Fibroblast of skin of right quadriceps (primary cell): Measurements from ENCODE around the gene MT1B.
A peak's percentile ranks its signal among the peaks of the same experiment; 100 is the strongest.
"Not testable (repeated sequence)": the region's sequence is repeated elsewhere in the genome, so short reads cannot be mapped to it uniquely, and the experiment has no call there.

Experiments
- DNase-seq: peaks from one replicate; pipeline ENCODE4 v3.0.0-alpha.2; 2013

MT1B gene

DNA sequence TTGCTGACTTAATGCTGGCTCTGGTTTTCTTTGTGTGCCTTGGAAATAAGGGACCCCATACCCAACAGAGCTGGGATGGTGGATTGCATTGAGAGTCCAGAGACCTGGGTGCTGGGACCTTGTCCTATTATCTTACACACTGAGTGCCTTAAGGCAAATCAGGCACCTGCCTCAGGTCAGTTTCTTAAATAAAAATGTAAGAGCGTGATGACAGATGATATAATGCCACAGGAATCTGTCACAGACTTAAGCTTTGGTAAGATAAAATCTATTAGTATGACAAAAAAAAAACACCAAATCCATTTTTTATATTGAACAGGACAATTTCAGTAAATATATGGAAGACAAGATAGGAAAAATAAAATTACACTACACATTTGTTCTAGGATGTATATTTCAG, 11.6 kb upstream of the MT1B start:
- no peak for DNase-seq

GRCh38 chr16:56641166-56641565, 10.5 kb upstream of the MT1B start:
- DNase-seq: no peak

DNA sequence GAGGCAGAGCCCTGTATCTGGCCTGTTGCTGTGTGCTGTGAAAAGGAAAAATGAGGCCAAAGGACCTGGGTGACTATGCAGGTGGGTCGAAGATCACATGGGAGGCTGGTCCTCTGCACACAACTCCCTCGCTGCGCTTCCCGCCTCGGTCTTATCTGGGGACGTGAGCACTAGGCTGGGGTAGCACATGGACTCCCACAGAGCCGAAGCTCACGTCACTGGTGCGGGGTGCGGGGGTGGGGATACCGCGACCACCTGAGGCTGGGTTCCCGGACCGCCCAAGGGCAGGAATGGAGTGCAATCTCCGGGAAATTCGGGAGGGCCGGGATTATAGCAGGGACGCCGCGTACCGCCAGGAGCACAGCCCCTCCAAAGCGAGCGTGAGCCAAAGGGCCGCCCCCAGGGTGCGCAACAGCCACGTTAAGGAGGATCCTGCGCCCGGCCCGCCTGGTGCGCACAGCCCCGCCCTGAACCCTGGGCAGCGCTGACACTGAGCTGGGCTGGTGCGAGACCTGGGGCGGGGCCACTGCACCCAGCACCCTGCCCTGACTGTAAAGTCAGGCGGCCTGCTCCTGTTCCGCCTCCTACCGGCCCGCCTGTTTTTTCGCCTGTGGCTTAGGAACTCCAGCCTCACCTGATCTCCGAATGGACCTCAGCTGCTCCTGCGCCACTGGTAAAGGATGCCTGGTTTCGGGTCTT, 8.5 kb upstream of the MT1B start:
- DNase-seq: peak; percentile 11

GRCh38 chr16:56643833-56644232, 7.9 kb upstream of the MT1B start:
- no peak for DNase-seq

GRCh38 chr16:56645311-56645710, 6.4 kb upstream of the MT1B start:
- no peak for DNase-seq

DNA sequence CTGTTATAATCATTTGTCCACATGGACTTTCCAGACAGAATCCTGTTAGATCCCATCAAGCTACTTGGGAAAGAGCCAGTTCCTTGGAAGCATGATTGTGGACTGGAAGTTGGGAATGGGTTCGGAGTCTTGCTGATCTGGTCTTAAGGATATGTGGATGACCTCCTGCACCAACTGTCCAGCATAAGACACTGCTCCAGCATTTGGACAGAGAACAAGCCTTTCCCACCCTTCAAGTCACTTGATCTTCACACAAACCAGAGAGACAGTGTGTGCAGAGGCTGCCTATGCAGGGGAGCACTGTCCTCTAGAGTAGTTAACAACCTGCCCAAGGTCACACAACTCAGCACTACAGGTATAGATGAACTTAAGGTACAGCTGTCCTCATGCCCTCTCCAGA, 5.8 kb upstream of the MT1B start:
- DNase-seq: no peak

DNA sequence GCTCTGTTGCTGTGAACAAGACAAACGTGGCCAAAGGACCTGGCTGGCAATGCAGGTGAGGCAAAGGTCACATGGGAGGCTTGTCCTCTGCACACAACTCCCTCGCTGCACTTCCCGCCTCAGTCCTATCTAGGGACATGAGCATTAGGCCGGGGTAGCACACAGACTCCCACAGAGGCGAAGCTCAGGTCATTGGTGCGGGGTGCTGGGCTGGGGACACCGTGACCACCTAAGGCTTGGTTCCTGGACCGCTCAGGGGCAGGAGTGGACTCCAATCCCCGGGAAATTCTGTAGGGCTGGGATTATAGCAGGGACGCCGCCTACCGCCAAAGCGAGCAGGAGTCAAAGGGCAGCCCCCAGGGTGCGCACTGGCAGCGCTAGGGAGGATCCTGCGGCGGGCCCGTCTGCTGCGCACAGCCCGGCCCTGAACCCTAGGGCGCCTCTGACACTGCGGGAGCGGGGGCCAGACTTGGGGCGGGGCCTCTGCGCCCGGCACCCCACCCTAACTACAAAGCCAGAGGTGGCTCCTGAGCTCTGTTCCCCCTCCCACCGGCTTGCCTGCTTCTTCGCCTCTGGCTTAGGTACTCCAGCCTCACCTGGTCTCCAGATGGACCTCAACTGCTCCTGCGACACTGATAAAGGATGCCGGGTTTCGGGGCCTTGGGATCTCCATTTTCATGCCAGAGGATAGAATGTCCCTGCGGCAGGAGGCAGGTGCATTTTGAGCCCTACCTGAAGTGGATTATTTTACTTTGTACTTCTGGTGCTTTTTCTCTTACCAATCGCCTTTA, 3.9 kb upstream of the MT1B start:
- DNase-seq: no peak

- no peak for DNase-seq
These were observed 2.4 kb upstream of the MT1B start for GRCh38 chr16:56649271-56649670.

DNA sequence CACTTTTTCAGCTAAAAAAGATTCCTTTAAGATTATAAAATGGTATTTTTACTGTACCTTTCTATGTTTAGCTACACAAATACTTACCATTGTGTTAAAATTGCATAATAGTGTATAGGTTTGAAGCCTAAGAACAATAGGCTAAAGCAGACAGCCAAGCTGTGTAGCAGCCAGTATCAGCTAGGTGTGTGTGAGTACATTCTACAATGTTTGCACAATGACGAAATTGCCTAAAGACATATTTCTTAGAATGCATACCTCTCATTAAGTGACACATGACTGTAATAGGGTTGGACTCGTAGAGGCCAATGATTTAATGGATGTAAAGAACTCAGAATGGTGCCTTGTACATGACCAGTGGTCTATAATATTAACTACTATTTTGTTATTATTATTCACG, 1.9 kb upstream of the MT1B start:
- DNase-seq: no peak

GRCh38 chr16:56652600-56652999, 914 bp downstream of the MT1B start:
- DNase-seq: no peak

- DNase-seq: no peak
These were observed 1.5 kb downstream of the MT1B start for GRCh38 chr16:56653218-56653617.

GRCh38 chr16:56657555-56658326, 6.1 kb downstream of the MT1B start, which contains the start of gene MT1F:
Gene MT1F (plus strand): TSS chr16:56657959. CDS start chr16:56658059, 100 bp downstream.
- peak; percentile 9 for DNase-seq

DNA sequence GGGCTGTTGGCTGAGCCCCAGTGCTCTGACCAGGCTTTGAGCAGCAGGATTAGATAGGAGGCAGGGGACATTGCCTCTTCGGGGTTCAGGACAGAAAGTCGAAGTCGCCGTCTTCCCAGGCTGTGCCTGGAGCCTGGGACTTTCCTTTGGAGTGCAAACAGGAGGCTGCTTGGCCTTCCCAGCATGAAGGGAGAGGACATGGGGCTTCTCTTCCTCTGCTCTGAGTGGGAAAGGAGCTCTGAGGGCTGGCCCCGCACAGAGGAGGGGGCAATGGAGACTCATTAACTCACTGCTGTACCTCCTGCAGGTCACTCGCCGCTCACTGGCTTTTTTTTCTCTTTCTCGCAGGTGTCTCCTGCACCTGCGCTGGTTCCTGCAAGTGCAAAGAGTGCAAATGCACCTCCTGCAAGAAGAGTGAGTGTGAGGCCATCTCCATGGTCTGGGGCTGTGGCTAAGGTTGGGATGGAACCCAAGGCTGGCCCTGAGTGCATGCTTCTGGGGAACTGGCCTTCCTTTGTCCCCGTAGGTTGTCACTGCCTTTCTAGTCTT, 6.7 kb downstream of the MT1B start:
- DNase-seq: no peak

DNA sequence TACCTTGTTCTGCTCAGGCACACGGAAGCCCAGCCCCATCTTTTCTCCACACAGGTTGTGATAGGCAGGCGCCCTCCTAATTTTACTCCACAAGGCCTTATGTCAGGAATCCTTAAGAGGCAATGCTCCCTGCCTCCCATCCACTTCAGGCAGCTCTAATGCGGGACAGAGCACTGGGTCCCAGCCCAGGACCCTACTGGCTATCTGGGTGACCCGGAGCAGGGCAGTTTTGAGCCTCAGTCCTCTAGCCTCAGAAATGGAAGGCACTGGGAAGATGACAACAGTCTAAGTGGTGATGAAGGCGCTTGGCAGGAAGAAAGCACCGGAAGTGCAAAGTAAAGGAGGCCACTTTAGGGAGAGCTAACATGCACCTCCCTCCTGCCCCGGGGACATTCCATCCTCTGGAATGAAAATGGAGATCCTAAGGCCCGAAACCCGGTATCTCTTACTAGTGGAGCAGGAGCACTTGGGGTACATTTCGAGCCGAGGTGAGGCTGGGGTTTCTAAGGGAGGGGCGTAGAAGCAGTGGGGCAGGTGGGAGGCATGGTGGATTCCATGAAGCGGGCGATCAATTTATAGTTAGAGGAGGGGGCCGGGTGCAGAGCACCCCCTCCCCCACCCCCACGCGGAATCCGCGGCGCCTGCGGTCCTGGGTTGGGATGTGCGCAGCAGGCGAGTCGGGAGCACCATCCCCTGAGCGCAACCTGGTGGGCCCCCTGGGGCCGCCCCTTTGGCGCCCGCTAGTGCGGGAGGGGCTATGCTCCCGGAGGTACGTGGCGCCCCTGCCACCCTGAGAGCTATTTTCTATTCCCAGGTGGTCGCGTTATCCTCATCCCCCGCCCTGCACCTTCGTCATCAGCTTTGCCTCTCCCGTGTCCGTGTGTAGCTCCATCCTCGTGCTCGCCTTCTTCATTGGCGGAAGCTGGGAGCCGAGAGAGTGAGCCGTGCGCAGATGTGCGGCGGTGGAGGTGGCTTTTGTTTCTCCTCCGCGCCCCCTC, 11.0 kb downstream of the MT1B start:
- DNase-seq: no peak

DNA sequence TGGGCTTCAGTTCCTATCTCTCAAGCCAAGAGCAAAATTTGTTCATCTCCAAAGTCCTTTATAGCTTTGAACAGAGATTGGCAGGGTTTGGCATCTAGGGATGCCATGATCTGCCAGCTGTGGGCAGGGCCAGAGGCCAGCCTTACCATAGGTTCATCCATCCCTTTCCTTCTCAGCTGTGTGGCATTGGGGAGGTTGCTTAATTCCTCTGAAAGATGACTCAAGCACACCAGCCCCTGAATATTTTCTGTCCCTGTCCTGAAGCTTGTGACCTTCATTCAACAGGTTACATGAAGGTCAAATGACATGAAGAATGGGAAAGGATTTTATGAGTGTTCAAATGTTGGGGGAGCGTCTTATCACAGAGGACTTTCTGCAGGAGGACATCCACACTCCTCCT, 12.8 kb downstream of the MT1B start:
- no peak for DNase-seq

DNA sequence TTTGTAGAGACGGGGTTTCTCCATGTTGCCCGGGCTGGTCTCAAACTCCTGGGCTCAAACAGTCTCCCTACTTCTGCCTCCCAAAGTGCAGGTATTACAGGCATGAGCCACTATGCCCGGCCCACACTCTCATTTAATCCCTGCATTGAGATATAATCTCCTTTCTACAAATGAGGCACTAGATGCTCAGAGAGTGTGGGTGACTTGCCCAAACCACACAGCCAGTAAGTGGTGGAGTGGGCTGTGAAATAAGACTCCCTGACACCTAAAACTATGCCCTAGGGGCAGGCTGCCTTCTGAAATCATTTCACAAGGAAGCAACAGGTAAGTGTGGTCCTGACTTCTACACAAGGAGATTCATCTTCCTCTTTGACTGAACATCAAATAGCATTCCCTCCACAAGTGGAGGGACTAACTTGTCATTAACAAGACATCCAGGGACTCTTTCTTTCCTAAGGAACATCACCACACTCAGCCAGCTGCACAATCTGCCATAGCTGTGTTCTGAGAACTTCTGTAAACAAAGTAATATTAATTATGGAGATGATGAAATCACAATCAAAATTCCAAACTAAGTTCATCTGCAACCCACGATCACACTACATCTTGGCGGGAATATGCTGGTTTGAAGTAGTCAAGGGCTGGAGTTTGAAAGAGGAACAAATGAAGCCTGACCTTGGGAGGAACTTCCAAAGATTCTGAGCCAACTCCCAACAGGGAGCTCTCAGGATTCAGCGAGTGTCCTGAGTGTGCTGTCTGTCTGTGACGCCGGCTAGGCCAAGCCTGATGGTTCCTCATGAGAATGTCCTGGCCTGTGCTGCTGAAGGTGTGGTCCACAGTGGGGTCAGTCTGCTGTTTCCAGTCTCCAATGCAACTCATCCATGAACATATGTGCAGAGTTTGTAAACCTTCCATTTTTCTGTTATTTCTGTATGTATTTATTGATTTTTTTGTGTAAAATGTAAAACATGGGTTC, 13.9 kb downstream of the MT1B start:
- not testable (repeated sequence) for DNase-seq

DNA sequence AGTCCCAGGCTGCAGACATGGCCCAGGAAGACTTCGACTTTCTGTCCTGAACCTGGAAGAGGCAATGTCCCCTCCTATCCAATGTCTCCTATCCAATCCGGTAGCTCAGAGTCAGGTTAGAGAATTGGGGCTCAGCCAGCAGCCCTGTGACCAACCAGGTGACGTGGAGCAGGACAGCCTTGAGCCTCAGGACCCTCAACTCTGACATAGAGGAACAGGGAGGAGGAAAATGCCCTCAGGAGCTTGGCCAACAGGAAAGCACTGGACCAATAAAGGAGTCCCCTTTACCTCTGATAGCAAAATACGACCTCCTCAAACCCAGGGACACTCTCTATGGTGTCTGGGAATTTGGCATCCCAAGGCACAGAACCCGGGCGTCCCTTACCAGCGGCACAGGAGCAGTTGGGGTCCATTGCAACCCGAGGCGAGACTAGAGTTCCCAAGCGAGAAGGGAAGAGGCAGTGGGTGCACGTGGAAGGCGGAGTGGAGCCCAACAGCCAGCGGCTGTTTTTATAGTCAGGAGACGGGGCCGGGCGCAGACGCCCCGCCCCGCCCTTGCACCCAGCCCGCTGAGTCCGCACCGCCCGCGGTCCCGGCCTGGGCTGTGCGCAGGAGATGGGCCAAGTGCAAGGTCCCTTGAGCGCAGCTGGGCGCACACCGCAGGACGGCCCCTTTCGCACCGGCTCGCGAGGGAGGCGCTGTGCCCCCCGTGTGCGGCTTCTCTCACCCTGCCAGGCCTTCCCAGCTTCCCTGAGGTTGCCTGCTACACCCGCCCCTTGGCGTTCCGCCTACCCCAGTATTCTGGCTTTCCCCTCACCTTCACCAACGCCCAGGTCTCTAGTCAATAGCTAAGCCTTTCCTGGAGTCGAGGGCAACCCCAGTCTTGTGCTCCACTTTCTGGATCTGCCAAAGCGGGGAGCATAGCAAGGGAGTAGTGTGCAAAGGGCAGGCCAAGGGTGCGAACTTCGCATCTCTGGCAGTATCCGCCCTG, 16.2 kb downstream of the MT1B start, which contains the start of gene MT1G:
TSS of gene MT1G (minus strand) at position 485 of the 991 bp plus-strand sequence. CDS start at position 413, 72 bp downstream.
- peak; percentile 12 for DNase-seq

DNA sequence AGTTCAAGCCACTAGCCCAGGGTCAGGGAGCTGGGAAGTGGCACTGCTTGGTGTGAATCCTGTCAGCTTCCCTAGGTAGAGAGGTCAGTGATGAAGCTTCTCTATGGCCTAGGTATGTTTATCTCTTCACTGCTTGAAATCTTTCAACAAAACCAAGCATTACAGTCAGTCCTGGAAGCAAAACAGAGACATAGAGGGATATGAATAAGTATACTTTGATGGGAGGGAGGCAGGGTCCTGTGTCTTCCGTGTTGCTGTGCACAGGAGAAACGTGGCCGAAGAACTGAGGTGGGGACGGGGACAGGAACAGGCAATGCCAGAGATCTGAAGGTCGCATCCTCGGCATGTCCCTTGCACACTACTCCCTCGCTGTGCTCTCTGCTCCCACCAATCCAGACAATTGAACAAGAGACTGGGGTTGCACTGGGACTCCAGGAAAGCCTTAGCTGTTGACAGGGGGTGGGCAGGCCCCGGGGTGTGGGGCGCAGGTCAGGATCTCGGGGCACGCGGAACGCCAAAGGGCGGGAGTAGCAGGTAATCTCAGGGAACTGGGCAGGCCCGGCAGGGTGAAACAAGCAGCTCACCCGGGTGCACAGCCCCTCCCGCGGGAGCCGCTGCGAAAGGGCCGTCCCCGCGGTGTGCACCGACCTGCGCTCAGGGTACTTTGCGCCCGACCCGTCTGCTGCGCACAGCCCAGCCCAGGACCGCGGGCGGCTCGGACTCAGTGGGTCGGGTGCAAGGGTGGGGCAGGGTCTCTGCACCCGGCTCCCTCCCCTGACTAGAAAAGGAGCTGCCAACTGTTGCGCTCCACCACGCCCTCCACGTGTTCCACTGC, 17.5 kb downstream of the MT1B start, which contains the start of gene MT1H:
TSS of gene MT1H (plus strand) at position 810 of the 835 bp plus-strand sequence. CDS start 71 bp downstream, outside the sequence.
- no peak for DNase-seq
